Airway epithelial cell (primary cell): ENCODE data around the gene TTLL5. TPM values are rescaled to one million over a fixed set of nuclear protein-coding genes. Genes with fewer than 3 reads are reported as not detected.

Experiments used
- total RNA-seq: library from RNA; depleted of rRNA; stranded (reverse); fragments of >200 nt; gene quantifications from 2 replicates; pipeline ENCODE4 v1.2.3, GENCODE V29; 2015

The TTLL5 gene, protein sequence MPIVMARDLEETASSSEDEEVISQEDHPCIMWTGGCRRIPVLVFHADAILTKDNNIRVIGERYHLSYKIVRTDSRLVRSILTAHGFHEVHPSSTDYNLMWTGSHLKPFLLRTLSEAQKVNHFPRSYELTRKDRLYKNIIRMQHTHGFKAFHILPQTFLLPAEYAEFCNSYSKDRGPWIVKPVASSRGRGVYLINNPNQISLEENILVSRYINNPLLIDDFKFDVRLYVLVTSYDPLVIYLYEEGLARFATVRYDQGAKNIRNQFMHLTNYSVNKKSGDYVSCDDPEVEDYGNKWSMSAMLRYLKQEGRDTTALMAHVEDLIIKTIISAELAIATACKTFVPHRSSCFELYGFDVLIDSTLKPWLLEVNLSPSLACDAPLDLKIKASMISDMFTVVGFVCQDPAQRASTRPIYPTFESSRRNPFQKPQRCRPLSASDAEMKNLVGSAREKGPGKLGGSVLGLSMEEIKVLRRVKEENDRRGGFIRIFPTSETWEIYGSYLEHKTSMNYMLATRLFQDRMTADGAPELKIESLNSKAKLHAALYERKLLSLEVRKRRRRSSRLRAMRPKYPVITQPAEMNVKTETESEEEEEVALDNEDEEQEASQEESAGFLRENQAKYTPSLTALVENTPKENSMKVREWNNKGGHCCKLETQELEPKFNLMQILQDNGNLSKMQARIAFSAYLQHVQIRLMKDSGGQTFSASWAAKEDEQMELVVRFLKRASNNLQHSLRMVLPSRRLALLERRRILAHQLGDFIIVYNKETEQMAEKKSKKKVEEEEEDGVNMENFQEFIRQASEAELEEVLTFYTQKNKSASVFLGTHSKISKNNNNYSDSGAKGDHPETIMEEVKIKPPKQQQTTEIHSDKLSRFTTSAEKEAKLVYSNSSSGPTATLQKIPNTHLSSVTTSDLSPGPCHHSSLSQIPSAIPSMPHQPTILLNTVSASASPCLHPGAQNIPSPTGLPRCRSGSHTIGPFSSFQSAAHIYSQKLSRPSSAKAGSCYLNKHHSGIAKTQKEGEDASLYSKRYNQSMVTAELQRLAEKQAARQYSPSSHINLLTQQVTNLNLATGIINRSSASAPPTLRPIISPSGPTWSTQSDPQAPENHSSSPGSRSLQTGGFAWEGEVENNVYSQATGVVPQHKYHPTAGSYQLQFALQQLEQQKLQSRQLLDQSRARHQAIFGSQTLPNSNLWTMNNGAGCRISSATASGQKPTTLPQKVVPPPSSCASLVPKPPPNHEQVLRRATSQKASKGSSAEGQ (N-terminal part only)
- total RNA-seq = 11.6 and 14.0 TPM in 2 replicates

GRCh38 chr14:75660630-75661498, at the start of gene TTLL5, which contains the start of gene ERG28:
TTLL5 (plus strand) TSS chr14:75661246; CDS start chr14:75663150, 1,904 bp downstream.
ERG28 (minus strand) TSS chr14:75660876; CDS start chr14:75657502, 3,374 bp downstream.

GRCh38 chr14:75981426-75982265, 320.6 kb downstream of the TTLL5 start, which contains the start of gene TGFB3:
TGFB3 (minus strand) TSS chr14:75981995; CDS start chr14:75980893, 1,102 bp downstream.

GRCh38 chr14:75985618-75986438, 324.8 kb downstream of the TTLL5 start, which contains the start of gene IFT43:
IFT43 (plus strand) TSS chr14:75985763; CDS start chr14:75985787, 24 bp downstream.

Other genes starting within 250 kb of the TTLL5 start
- gene JDP2, start 233.2 kb upstream of the TTLL5 start, total RNA-seq = 26.0 and 29.2 TPM in 2 replicates
- gene BATF, start 138.8 kb upstream of the TTLL5 start, total RNA-seq = 2.1 and 7.3 TPM in 2 replicates
- 1.8 and 2.2 TPM in 2 replicates for gene FLVCR2, start 82.6 kb upstream of the TTLL5 start, total RNA-seq
- gene ERG28, start 370 bp upstream of the TTLL5 start, total RNA-seq = 18.8 and 24.2 TPM in 2 replicates